HEK293T (cell line): ENCODE results near the gene GRID1.

Experiments used
- CTCF ChIA-PET: fragments of 350-600 bp; formaldehyde crosslinking; extraction: SDS; loops from one replicate; lab custom pipeline; 2021; ENCODE audit warnings: antibody characterized with exemption, inconsistent platforms; lab: Yijun Ruan, JAX
- POLR2A ChIA-PET: fragments of 350-600 bp; formaldehyde crosslinking; extraction: SDS; loops from one replicate; lab custom pipeline; 2020; ENCODE audit warnings: antibody characterized with exemption, inconsistent platforms; lab: Yijun Ruan, JAX
- DNase-seq: peaks from one replicate; pipeline ENCODE4 v3.0.0; 2012; ENCODE audit warnings: mixed read lengths; ENCODE audit errors: extremely low spot score
- ARNT ChIP-seq: fragments of 450-650 bp; IDR thresholded peaks from 2 replicates; pipeline ENCODE4 v1.6.1; 2017; ENCODE audit warnings: mild to moderate bottlenecking
- BHLHE40 ChIP-seq: fragments of 450-650 bp; IDR thresholded peaks from 2 replicates; pipeline ENCODE4 v1.6.1; 2016; ENCODE audit warnings: mild to moderate bottlenecking, moderate library complexity, borderline replicate concordance
- CTBP1 ChIP-seq: fragments of 450-650 bp; IDR thresholded peaks from 2 replicates; pipeline ENCODE4 v1.6.1; 2016; ENCODE audit warnings: borderline replicate concordance
- ELF4 ChIP-seq: fragments of 450-650 bp; IDR thresholded peaks from 2 replicates; pipeline ENCODE4 v1.6.1; 2017; ENCODE audit warnings: antibody characterized with exemption
- FOXA1 ChIP-seq: fragments of 450-650 bp; IDR thresholded peaks from 2 replicates; pipeline ENCODE4 v1.6.1; 2016; ENCODE audit warnings: mild to moderate bottlenecking
- FOXK2 ChIP-seq: fragments of 450-650 bp; IDR thresholded peaks from 2 replicates; pipeline ENCODE4 v1.6.1; 2016; ENCODE audit warnings: mild to moderate bottlenecking
- FOXM1 ChIP-seq: fragments of 450-650 bp; IDR thresholded peaks from 2 replicates; pipeline ENCODE4 v1.6.1; 2017; ENCODE audit warnings: mild to moderate bottlenecking, borderline replicate concordance
- HDGF ChIP-seq: fragments of 450-650 bp; IDR thresholded peaks from 2 replicates; pipeline ENCODE4 v1.6.1; 2017; ENCODE audit warnings: antibody characterized with exemption, borderline replicate concordance
- L3MBTL2 ChIP-seq: fragments of 450-650 bp; conservative IDR thresholded peaks from 2 replicates; pipeline ENCODE4 v1.6.1; 2016; ENCODE audit warnings: mild to moderate bottlenecking
- LEF1 ChIP-seq: fragments of 450-650 bp; IDR thresholded peaks from 2 replicates; pipeline ENCODE4 v1.6.1; 2017; ENCODE audit warnings: mild to moderate bottlenecking, borderline replicate concordance
- NFRKB ChIP-seq: fragments of 450-650 bp; IDR thresholded peaks from 2 replicates; pipeline ENCODE4 v1.6.1; 2016; ENCODE audit warnings: mild to moderate bottlenecking, moderate library complexity
- SP1 ChIP-seq: fragments of 450-650 bp; IDR thresholded peaks from 2 replicates; pipeline ENCODE4 v1.6.1; 2017
- SUZ12 ChIP-seq: fragments of 450-650 bp; IDR thresholded peaks from 2 replicates; pipeline ENCODE4 v1.6.1; 2016; ENCODE audit warnings: mild to moderate bottlenecking
- TARDBP ChIP-seq: fragments of 450-650 bp; IDR thresholded peaks from 2 replicates; pipeline ENCODE4 v1.6.1; 2016
- ZNF384 ChIP-seq: fragments of 450-650 bp; IDR thresholded peaks from 2 replicates; pipeline ENCODE4 v1.6.1; 2016
- TF ChIP-seq, protein P1 (sequence below): fragments of 450-650 bp; IDR thresholded peaks from 2 replicates; pipeline ENCODE4 v1.6.1; 2016

GRID1 gene

DNA sequence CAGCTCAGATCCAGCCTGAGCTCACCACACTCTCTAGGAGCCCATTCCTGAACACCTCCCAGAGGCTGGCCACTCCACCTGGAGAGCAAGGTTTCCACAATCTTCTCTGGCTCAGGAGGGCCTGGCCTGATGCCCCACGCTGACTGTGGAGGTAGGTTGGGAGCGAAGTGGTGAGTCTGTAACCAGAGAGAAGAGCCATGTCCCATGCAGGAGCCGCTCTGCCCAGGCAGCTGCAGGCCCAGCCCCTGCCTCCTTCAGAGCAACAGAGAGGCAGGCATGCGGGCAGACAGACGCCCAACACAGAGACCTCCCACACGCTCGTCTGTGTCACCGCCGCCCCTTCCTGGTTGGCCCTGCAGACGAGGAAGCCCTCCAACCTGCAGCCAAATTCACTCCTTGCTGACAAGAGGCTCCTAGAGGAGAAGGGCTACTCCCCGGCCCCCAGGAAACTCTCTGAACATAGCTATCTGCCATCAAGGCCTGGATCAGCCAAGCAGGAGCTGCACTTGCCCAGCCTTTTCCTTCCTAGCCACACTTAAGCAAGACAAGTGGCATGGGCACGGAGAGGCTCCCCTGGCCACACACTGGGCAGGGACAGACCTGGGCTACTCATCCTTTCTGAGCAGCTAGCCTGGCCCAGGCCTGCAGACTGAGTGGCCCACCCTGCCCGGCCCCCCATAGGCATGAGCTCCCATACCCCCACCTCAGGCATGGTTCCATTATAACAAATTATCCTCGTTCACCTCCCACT, 101.9 kb downstream of the GRID1 start:
- DNase-seq = no peak
- TF ChIP-seq CTBP1 = no peak
- no peak for TF ChIP-seq LEF1
- TF ChIP-seq, protein P1, sequence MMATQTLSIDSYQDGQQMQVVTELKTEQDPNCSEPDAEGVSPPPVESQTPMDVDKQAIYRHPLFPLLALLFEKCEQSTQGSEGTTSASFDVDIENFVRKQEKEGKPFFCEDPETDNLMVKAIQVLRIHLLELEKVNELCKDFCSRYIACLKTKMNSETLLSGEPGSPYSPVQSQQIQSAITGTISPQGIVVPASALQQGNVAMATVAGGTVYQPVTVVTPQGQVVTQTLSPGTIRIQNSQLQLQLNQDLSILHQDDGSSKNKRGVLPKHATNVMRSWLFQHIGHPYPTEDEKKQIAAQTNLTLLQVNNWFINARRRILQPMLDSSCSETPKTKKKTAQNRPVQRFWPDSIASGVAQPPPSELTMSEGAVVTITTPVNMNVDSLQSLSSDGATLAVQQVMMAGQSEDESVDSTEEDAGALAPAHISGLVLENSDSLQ = no peak
- TF ChIP-seq HDGF = no peak
- TF ChIP-seq ZNF384 = no peak
- no peak for TF ChIP-seq TARDBP
- TF ChIP-seq SP1 = no peak
- TF ChIP-seq ELF4 = no peak
- no peak for TF ChIP-seq L3MBTL2
- TF ChIP-seq SUZ12 = no peak
- no peak for TF ChIP-seq FOXK2
- no peak for TF ChIP-seq ARNT
- TF ChIP-seq FOXA1 = no peak
- no peak for TF ChIP-seq BHLHE40
- no peak for TF ChIP-seq FOXM1
- no peak for TF ChIP-seq NFRKB
- ChIA-PET POLR2A (no interaction called here), CTCF (no interaction called here)

DNA sequence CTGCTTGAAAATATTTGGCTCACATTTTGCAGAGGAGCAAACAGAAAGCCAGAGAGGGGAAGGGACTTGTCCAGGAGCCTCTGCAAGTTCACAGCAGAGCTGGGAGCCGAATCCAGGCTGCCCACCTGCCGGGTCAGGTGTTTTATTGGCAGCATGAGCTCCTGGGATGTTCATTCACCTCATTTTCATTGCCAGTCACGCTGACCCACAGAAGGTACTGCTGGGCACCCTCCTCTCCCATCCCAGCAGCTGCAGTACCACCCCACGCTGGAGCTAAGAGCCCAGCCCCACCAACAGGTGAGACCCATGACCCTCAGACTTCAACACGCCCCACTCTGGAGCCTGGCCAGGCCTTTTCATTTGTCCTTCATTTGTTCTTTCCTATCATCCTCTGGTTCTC, 102.7 kb downstream of the GRID1 start:
- no peak for DNase-seq
- no peak for TF ChIP-seq ZNF384
- no peak for TF ChIP-seq SUZ12
- TF ChIP-seq BHLHE40 = no peak
- TF ChIP-seq ELF4 = no peak
- no peak for TF ChIP-seq L3MBTL2
- TF ChIP-seq, protein P1 = no peak
- no peak for TF ChIP-seq NFRKB
- TF ChIP-seq FOXA1 = no peak
- ChIA-PET CTCF (no interaction called here), POLR2A (no interaction called here)

- TF ChIP-seq ZNF384 = no peak
- no peak for TF ChIP-seq TARDBP
- TF ChIP-seq SUZ12 = no peak
- TF ChIP-seq FOXM1 = no peak
- TF ChIP-seq SP1 = no peak
- TF ChIP-seq BHLHE40 = no peak
- TF ChIP-seq LEF1 = no peak
- TF ChIP-seq HDGF = no peak
- no peak for TF ChIP-seq ELF4
- no peak for TF ChIP-seq FOXK2
- TF ChIP-seq NFRKB = no peak
- TF ChIP-seq ARNT = no peak
- TF ChIP-seq FOXA1 = no peak
- CTCF ChIA-PET = no interaction called here
- POLR2A ChIA-PET = no interaction called here
- DNase-seq = no peak
These were observed 103.4 kb downstream of the GRID1 start for GRCh38 chr10:86263209-86263608.

GRCh38 chr10:86262688-86263181, 103.9 kb downstream of the GRID1 start:
- CTCF ChIA-PET = interaction anchor here (0.8 kb wide), 1 partner anchor 87 kb away, joined by 3 read pairs; no protein-coding TSS in a partner anchor
- TF ChIP-seq LEF1 = no peak
- no peak for TF ChIP-seq CTBP1
- no peak for TF ChIP-seq FOXA1
- no peak for TF ChIP-seq SP1
- no peak for TF ChIP-seq FOXM1
- TF ChIP-seq SUZ12 = no peak
- TF ChIP-seq HDGF = no peak
- TF ChIP-seq, protein P1 = no peak
- TF ChIP-seq BHLHE40 = no peak
- no peak for TF ChIP-seq ELF4
- no peak for TF ChIP-seq TARDBP
- TF ChIP-seq FOXK2 = no peak
- no peak for TF ChIP-seq L3MBTL2
- TF ChIP-seq ARNT = no peak
- TF ChIP-seq ZNF384 = no peak
- TF ChIP-seq NFRKB = no peak
- POLR2A ChIA-PET = no interaction called here
- DNase-seq = no peak

- DNase-seq = peak; percentile 34
- POLR2A ChIA-PET = no interaction called here
These were observed 104.5 kb downstream of the GRID1 start for GRCh38 chr10:86261941-86262687.

GRCh38 chr10:86261470-86261869, 105.1 kb downstream of the GRID1 start:
- no peak for DNase-seq
- CTCF ChIA-PET = interaction anchor here (0.6 kb wide), 1 partner anchor 115 kb away, joined by 3 read pairs; no protein-coding TSS in a partner anchor
- POLR2A ChIA-PET = no interaction called here
- no peak for TF ChIP-seq NFRKB
- no peak for TF ChIP-seq FOXK2
- no peak for TF ChIP-seq SP1
- TF ChIP-seq CTBP1 = no peak
- TF ChIP-seq ZNF384 = no peak
- no peak for TF ChIP-seq HDGF
- no peak for TF ChIP-seq BHLHE40
- no peak for TF ChIP-seq LEF1
- TF ChIP-seq FOXM1 = no peak
- no peak for TF ChIP-seq TARDBP
- TF ChIP-seq ELF4 = no peak
- no peak for TF ChIP-seq FOXA1
- TF ChIP-seq ARNT = no peak
- TF ChIP-seq, protein P1 = no peak
- TF ChIP-seq SUZ12 = no peak

More at GRCh38 chr10:86261941-86262687, 104.5 kb downstream of the GRID1 start:
- CTCF ChIA-PET = interaction anchor here (0.8 kb wide), 1 partner anchor 87 kb away, joined by 3 read pairs; no protein-coding TSS in a partner anchor
- TF ChIP-seq ELF4 = no peak
- TF ChIP-seq SUZ12 = no peak
- TF ChIP-seq BHLHE40 = no peak
